Right lobe of liver (tissue), 4 donors: ENCODE measurements around the gene FAM78A.

Experiments
- CTCF ChIP-seq, 4 donors: fragments of 200-600 bp in 3 of 4; fragments of 450-650 bp in 1 of 4; IDR thresholded peaks; one replicate each; pipeline versions ENCODE4 v1.5.1 to v1.8.0; 2016 to 2022; ENCODE audit warnings: antibody characterized with exemption in 4 of 4, mild to moderate bottlenecking in 2 of 4
- POLR2A ChIP-seq: fragments of 450-650 bp; IDR thresholded peaks from one replicate; pipeline ENCODE4 v1.6.1; 2017; ENCODE audit warnings: antibody characterized with exemption, mild to moderate bottlenecking
- donor health status: DM: no; HTN: no; CAD: no.
- donor health status: DM: no; HTN: no; CAD: no.
- donor health status: DM: no; HTN: yes; CAD: no.

- no peak for TF ChIP-seq CTCF (IDR thresholded peaks at IDR 0.05)
- TF ChIP-seq POLR2A, result no peak
Observed at GRCh38 chr9:131279196-131279862, 3.0 kb upstream of the FAM78A start.
